Trophoblast cell (in vitro differentiated cells and primary cell): Measurements from ENCODE around the gene LAMA2.

ENCODE experiments used
- DNase-seq, 2 donors: peaks; one replicate each; pipeline ENCODE4 v3.0.0-alpha.2; 2016
- H2AFZ ChIP-seq: 2 replicates; pipeline ENCODE4 v1.6.1; 2013; ENCODE audit warnings: low read length, moderate library complexity, mild to moderate bottlenecking; ENCODE audit not compliant: insufficient read depth, poor library complexity
- H2AK5ac ChIP-seq: 2 replicates; pipeline ENCODE4 v1.6.1; 2013; ENCODE audit warnings: mild to moderate bottlenecking, low read length
- H2BK120ac ChIP-seq: 2 replicates; pipeline ENCODE4 v1.6.1; 2013; ENCODE audit warnings: low read length, mild to moderate bottlenecking, moderate library complexity; ENCODE audit not compliant: insufficient read depth, poor library complexity
- H2BK12ac ChIP-seq: 2 replicates; pipeline ENCODE4 v1.6.1; 2013; ENCODE audit warnings: mild to moderate bottlenecking, low read length, moderate library complexity
- H2BK5ac ChIP-seq: 2 replicates; pipeline ENCODE4 v1.6.1; 2013; ENCODE audit warnings: low read length, low read depth, moderate library complexity, mild to moderate bottlenecking; ENCODE audit not compliant: poor library complexity
- H3K14ac ChIP-seq: 2 replicates; pipeline ENCODE4 v1.6.1; 2013; ENCODE audit warnings: mild to moderate bottlenecking, low read length
- H3K18ac ChIP-seq: 2 replicates; pipeline ENCODE4 v1.6.1; 2013; ENCODE audit warnings: mild to moderate bottlenecking, low read length
- H3K23ac ChIP-seq: 2 replicates; pipeline ENCODE4 v1.6.1; 2013; ENCODE audit warnings: low read length
- H3K27ac ChIP-seq: 2 replicates; pipeline ENCODE4 v1.5.1; 2013; ENCODE audit warnings: low read depth, mild to moderate bottlenecking, inconsistent platforms, low read length, moderate library complexity
- H3K27me3 ChIP-seq: 2 replicates; pipeline ENCODE4 v1.6.1; 2013; ENCODE audit warnings: inconsistent platforms, mild to moderate bottlenecking, low read length, moderate library complexity; ENCODE audit not compliant: insufficient read depth
- H3K36me3 ChIP-seq, 2 experiments: 1 replicate in 1 of 2; 2 replicates in 1 of 2; pipeline ENCODE4 v1.6.1; 2013; ENCODE audit warnings: low read length in 2 of 2, mild to moderate bottlenecking in 2 of 2, moderate library complexity in 1 of 2; ENCODE audit not compliant: insufficient read depth in 2 of 2, control insufficient read depth in 1 of 2
- H3K4ac ChIP-seq: 2 replicates; pipeline ENCODE4 v1.6.1; 2013; ENCODE audit warnings: low read depth, mild to moderate bottlenecking, low read length, moderate library complexity
- H3K4me1 ChIP-seq, 2 experiments: 1 replicate in 1 of 2; 2 replicates in 1 of 2; pipeline ENCODE4 v1.6.1; 2013; ENCODE audit warnings: low read length in 2 of 2, mild to moderate bottlenecking in 2 of 2, moderate library complexity in 1 of 2; ENCODE audit not compliant: insufficient read depth in 2 of 2, control insufficient read depth in 1 of 2
- H3K4me2 ChIP-seq: 2 replicates; pipeline ENCODE4 v1.6.1; 2013; ENCODE audit warnings: inconsistent platforms, mild to moderate bottlenecking, low read length, moderate library complexity
- H3K4me3 ChIP-seq: 2 replicates; pipeline ENCODE4 v1.5.1; 2013; ENCODE audit warnings: mild to moderate bottlenecking, low read depth, low read length, inconsistent platforms
- H3K79me1 ChIP-seq: one replicate; pipeline ENCODE4 v1.6.1; 2013; ENCODE audit warnings: low read length
- H3K79me2 ChIP-seq: 2 replicates; pipeline ENCODE4 v1.6.1; 2013; ENCODE audit warnings: low read length, mild to moderate bottlenecking; ENCODE audit not compliant: control insufficient read depth, insufficient read depth, poor library complexity
- H3K9ac ChIP-seq: 2 replicates; pipeline ENCODE4 v1.6.1; 2013; ENCODE audit warnings: mild to moderate bottlenecking, low read length
- H3K9me3 ChIP-seq: 2 replicates; pipeline ENCODE4 v1.6.1; 2013; ENCODE audit warnings: low read depth, mild to moderate bottlenecking, control low read depth, inconsistent platforms, low read length; ENCODE audit not compliant: insufficient read depth
- H4K12ac ChIP-seq: 2 replicates; pipeline ENCODE4 v1.6.1; 2013; ENCODE audit warnings: low read depth, mild to moderate bottlenecking, low read length, moderate library complexity
- H4K8ac ChIP-seq: 2 replicates; pipeline ENCODE4 v1.6.1; 2013; ENCODE audit warnings: low read depth, mild to moderate bottlenecking, low read length, moderate library complexity
- H4K91ac ChIP-seq: one replicate; pipeline ENCODE4 v1.6.1; 2013; ENCODE audit warnings: low read depth, mild to moderate bottlenecking, low read length, moderate library complexity
- WGBS: extraction: QIAGEN DNeasy Blood & Tissue Kit; methylation state at CpG from one replicate; pipeline ENCODE4 v1.1.7; 2013; ENCODE audit warnings: missing lambda C conversion rate; ENCODE audit not compliant: insufficient read length, insufficient coverage; ENCODE audit errors: extremely low coverage; 5-methylcytosine and 5-hydroxymethylcytosine counted together

The LAMA2 gene

DNA sequence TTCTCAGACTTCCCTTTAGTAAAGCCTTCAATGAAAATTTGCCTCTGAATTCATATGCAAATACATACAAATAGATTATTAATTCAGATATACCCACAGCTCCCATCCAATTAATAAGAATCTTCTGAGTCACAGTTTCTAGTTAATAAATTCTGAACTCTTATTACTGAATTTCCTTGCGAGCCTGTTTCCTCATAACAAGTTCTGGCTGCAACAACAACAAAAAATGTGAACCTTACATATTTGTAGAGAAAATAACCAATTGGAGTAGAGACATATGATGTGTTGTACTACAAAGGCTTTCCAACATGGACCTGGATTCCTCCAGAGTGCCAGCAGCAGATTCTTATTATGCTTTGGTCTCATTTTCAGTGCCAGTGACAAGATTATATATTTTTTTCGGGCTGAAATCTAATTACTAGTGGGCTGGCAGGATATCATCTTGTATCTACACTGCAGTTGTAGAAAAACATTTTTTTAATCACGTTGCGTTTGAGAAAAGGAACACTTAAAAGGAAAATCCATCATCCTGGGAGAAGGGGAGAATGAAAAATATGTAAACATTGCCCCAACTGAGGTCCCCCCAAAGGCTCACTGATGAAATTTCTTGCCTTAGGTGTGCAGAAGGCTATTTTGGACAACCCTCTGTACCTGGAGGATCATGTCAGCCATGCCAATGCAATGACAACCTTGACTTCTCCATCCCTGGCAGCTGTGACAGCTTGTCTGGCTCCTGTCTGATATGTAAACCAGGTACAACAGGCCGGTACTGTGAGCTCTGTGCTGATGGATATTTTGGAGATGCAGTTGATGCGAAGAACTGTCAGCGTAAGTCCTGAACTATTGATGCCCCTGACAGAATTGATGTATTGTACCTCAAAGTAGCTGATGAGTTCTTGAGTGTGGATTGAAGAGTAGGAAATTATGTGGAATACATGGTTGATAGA, 404.6 kb downstream of the LAMA2 start:
- Histone ChIP-seq H3K4ac (no peak overlapping the region), H4K91ac (no peak overlapping the region), H3K9ac (no peak overlapping the region), H2BK5ac (no peak overlapping the region), H3K23ac (no peak overlapping the region), H2BK12ac (no peak overlapping the region), H3K9me3 (no peaks in the 10 kb centered on the region), H3K27me3 (no peaks in the 10 kb centered on the region), H4K8ac (no peak overlapping the region), H3K4me3 (no peak overlapping the region), H3K79me2 (no peaks in the 10 kb centered on the region), H3K27ac (no peak overlapping the region), H3K36me3 (no peaks in the 10 kb centered on the region), H3K4me1 (no peaks in the 10 kb centered on the region), H2AFZ (no peak overlapping the region), H3K14ac (no peak overlapping the region), H3K18ac (no peak overlapping the region), H4K12ac (no peak overlapping the region), H2AK5ac (no peak overlapping the region), H3K79me1 (no peaks in the 10 kb centered on the region), H3K4me2 (no peak overlapping the region), H2BK120ac (no peak overlapping the region)
- no CpG with 5 or more reads among the region's 7 CpGs for WGBS
- DNase-seq, result no peak

DNA sequence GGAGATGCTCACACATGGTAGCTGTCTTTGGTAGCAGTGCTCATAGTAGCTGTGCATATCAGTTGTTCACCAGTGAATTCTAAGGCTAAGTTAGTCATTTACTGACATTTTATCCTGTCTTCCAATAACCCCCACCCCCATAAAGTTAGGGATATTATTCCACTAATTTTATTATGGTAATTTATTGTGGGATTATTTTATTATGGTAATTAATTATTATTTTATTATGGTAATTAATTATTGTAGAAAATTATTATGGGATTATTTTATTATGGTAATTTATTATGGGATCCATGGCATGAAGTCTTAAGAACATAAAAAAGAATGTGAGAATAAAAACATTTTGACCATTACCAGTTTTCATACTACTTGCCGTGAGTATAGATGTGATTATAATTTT, 406.5 kb downstream of the LAMA2 start:
- no peaks in the 10 kb centered on the region for H3K36me3 ChIP-seq
- H3K23ac ChIP-seq, result no peak overlapping the region
- no CpG with 5 or more reads among the region's 1 CpG for WGBS
- no peak overlapping the region for H4K12ac ChIP-seq
- no peak overlapping the region for H3K14ac ChIP-seq
- no peaks in the 10 kb centered on the region for H3K79me1 ChIP-seq
- no peaks in the 10 kb centered on the region for H3K27me3 ChIP-seq
- H3K9me3 ChIP-seq, result no peaks in the 10 kb centered on the region
- DNase-seq, result no peak
- no peak overlapping the region for H3K4me2 ChIP-seq
- no peaks in the 10 kb centered on the region for H3K4me1 ChIP-seq
- H3K4me3 ChIP-seq, result no peak overlapping the region
- no peak overlapping the region for H3K9ac ChIP-seq
- no peaks in the 10 kb centered on the region for H3K79me2 ChIP-seq
- H4K8ac ChIP-seq, result no peak overlapping the region
- no peak overlapping the region for H2BK120ac ChIP-seq
- H2AFZ ChIP-seq, result no peak overlapping the region
- no peak overlapping the region for H3K18ac ChIP-seq
- H2BK12ac ChIP-seq, result no peak overlapping the region
- H2BK5ac ChIP-seq, result no peak overlapping the region
- no peak overlapping the region for H4K91ac ChIP-seq
- H2AK5ac ChIP-seq, result no peak overlapping the region
- H3K4ac ChIP-seq, result no peak overlapping the region
- H3K27ac ChIP-seq, result no peak overlapping the region

DNA sequence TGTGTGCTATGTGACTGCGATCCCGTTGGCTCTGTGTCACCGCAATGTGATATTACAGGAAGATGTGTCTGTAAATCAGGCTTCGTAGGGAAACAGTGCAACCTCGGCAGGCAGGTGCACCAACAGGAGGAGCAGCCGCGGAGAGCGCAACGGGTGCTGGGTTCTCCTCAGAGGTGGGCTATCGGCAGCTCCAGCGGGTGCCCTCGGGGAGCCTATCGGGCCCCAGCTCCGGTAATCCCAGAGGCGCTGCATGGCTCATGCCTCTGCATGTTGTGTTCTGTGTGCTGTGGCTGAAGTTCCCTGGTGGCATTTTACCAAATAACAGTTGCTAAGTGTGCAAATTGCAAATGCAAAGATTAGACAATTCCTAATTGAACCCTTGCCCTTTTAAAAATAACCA, 409.9 kb downstream of the LAMA2 start:
- H2BK12ac ChIP-seq, result no peak overlapping the region
- H3K18ac ChIP-seq, result no peak overlapping the region
- no peak overlapping the region for H3K4ac ChIP-seq
- H3K36me3 ChIP-seq, result no peaks in the 10 kb centered on the region
- H3K14ac ChIP-seq, result no peak overlapping the region
- no peak overlapping the region for H3K4me3 ChIP-seq
- H3K4me1 ChIP-seq, result no peaks in the 10 kb centered on the region
- no peak overlapping the region for H4K8ac ChIP-seq
- no peak overlapping the region for H3K23ac ChIP-seq
- WGBS, result no CpG with 5 or more reads among the region's 15 CpGs
- no peak overlapping the region for H3K9ac ChIP-seq
- no peak overlapping the region for H4K91ac ChIP-seq
- H3K79me2 ChIP-seq, result no peaks in the 10 kb centered on the region
- no peaks in the 10 kb centered on the region for H3K27me3 ChIP-seq
- no peak overlapping the region for H3K27ac ChIP-seq
- H2BK5ac ChIP-seq, result no peak overlapping the region
- no peak overlapping the region for H3K4me2 ChIP-seq
- H3K9me3 ChIP-seq, result no peaks in the 10 kb centered on the region
- no peak overlapping the region for H2AFZ ChIP-seq
- DNase-seq, result no peak
- H2BK120ac ChIP-seq, result no peak overlapping the region
- no peak overlapping the region for H2AK5ac ChIP-seq
- H4K12ac ChIP-seq, result no peak overlapping the region
- H3K79me1 ChIP-seq, result no peaks in the 10 kb centered on the region

DNA sequence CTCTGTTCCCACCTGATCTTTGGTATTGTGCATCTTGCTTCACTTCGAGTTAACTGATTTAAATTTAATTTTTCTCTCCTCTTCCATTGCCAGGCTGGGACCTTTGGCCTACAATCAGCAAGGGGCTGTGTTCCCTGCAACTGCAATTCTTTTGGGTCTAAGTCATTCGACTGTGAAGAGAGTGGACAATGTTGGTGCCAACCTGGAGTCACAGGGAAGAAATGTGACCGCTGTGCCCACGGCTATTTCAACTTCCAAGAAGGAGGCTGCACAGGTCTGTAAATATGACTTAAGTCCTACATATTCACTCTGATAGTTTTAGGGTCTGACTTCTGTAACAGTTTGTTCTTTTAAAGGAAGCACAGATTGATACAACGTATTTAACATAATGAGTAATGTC, 414.7 kb downstream of the LAMA2 start:
- Histone ChIP-seq H3K18ac (no peak overlapping the region), H3K4me3 (no peak overlapping the region), H3K36me3 (no peaks in the 10 kb centered on the region), H4K91ac (no peak overlapping the region), H3K79me2 (no peaks in the 10 kb centered on the region), H3K4me2 (no peak overlapping the region), H3K9me3 (no peaks in the 10 kb centered on the region), H3K9ac (no peak overlapping the region), H4K12ac (no peak overlapping the region), H3K27ac (no peak overlapping the region), H3K4me1 (no peaks in the 10 kb centered on the region), H2BK120ac (no peak overlapping the region), H2AFZ (no peak overlapping the region), H4K8ac (no peak overlapping the region), H3K79me1 (no peaks in the 10 kb centered on the region), H3K27me3 (no peaks in the 10 kb centered on the region), H3K14ac (no peak overlapping the region), H2BK5ac (no peak overlapping the region), H3K4ac (no peak overlapping the region), H2AK5ac (no peak overlapping the region), H2BK12ac (no peak overlapping the region), H3K23ac (no peak overlapping the region)
- WGBS, result no CpG with 5 or more reads among the region's 5 CpGs
- no peak for DNase-seq
